CD4-positive, alpha-beta T cell treated with Interferon gamma for 1 hour (primary cell): Measurements from ENCODE around the gene SCD.

ENCODE experiments used
- DNase-seq: peaks from one replicate; pipeline ENCODE4 v3.0.0-alpha.2; 2020

The SCD gene

DNA sequence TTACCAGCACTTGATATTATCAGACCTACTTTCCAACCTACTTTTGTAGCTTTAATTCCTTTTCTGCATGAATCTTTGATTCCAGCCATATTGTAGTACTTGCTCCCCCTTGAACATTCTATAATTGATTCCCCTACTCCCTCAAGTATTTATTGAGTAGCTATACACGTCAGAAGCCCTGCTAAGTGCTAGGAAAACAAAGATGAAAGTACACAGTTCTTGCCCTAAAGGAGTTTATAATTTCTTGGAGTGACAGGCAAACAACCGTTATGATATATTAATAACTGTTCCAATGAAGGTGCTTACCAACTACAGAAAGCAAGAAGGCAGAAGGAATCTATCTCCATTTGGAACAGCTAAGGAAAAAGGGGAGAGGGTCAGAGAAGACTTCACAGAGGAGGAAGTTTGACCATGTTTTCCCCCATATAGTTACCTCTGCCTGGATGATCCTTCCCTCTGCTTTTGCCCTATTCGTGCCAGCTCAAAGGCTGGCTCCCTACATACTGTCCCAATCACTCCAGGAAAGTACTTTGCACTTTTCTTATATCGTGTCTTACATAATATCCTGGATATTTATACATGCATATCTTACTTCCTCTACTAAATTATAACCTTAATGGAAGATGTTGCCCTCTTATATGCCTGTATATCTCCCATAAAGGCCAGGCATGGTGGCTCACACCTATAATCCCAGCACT is 54.7 kb downstream of the SCD start:
- no peak for DNase-seq

GRCh38 chr10:100403734-100404133 is 56.7 kb downstream of the SCD start:
- DNase-seq = no peak

GRCh38 chr10:100413173-100413572 is 66.1 kb downstream of the SCD start:
- no peak for DNase-seq
